Measurements from ENCODE around the gene REEP1.
"Not testable (repeated sequence)": the region's sequence is repeated elsewhere in the genome, so short reads cannot be mapped to it uniquely, and the experiment has no call there.

The REEP1 gene

DNA sequence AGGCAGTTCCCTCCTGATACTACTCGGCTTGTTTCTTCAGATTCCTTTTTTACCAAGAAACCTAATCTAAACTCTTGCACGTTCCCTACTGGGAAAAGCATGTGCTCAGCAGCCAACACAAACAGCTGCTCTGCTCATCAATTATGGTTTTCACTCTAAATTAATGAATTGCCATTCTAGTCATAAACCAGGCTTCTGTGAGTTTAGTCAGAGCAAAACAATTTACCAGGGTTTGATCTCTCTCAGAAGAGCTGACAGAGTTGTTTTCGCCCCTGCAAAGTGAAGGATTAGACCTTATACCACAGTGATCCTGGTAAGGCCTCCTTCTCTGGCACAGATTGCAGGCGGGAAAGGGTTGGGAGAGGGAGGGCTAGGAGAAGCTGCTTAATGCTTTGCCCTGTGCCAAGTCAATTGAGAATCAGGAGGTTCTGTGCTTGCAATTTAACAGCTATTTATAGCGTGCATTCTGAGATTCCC is 57.2 kb downstream of the REEP1 start:
- DNase-seq: no peak

DNA sequence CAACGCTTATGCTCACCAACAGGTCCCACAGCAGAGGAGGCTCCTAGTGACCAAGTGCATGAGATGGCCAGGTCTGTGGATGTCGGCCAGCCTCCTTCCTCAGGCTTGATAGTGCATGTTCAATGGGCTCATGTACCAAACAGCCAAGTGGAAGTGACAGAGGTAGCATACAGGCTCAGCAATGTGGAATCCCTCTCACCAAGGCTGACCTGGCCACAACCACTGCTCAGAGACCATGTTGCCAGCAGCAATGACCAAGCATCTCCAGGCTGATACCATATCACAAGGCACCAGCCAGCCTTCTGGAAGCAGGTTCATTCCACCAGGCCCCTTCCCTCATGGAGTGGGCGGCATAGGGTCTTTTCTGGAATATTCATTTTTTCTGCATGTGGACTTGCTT is 61.5 kb downstream of the REEP1 start:
- no peak for DNase-seq

DNA sequence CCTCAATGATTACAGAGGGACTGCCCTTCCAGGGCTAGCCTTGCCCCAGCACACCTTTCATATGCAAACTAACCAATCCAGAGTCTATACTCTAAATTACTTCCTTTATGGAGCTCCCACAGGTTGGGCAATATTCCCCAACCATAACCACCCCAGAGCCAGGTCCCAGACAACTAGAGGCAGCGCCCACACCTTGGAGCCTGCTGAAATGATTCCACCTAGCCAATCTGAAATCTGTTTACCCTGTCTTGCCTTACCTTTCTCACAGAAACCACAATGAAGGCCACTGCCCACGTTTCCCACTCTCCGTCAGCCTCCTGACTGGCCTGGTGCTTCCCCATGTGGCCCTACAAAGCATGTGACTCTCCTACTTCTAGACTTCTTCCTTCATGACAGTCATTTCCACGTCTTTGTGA is 62.0 kb downstream of the REEP1 start:
- DNase-seq: no peak

DNA sequence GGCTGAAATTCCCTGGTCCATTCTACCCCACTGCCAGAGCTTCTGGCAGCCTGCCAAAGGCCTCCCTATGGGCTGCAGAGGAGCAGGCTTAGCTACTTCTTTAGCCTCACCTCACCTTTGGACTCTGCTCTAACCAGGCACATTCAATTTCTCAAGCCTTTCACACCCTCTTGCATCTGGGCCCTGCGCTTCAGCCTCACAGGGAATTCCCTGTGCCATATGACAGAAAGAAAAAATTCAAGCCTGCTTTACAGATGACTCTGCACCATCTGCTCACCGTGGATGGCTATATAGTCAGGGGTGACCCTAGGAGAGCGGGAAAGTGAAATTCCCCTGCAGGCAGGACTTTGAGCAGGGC is 62.5 kb downstream of the REEP1 start:
- no peak for DNase-seq

DNA sequence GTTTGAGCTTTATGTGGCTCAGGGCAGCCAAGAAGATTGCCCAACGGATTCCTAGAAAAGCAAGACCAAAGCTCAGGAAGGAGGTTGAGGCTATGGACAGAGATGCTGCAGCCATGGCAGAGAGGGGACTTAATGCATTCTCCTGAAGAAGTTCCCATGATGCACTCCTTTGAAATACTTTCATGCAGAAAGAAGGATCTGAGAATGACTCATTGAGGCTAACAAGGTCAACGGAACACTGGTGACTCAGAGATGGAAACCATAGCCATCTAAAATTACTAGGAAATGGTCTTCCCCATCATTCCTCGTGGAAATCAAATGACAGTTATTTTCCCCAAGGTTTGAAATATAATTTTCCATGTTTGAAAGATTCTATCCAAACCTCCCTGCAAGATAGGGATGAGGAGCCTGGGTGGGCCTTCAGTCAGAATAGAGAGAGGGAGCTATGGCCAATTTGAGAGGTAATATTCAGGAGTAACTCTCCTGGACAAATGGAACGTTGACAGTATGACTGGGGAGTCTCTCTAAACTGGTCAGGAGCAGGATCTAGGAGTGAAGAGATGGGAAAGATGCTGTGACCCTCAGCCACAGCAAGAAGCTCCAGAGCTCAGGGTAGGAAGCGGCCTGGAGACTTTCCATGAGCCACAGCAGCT is 63.0 kb downstream of the REEP1 start:
- DNase-seq: no peak

DNA sequence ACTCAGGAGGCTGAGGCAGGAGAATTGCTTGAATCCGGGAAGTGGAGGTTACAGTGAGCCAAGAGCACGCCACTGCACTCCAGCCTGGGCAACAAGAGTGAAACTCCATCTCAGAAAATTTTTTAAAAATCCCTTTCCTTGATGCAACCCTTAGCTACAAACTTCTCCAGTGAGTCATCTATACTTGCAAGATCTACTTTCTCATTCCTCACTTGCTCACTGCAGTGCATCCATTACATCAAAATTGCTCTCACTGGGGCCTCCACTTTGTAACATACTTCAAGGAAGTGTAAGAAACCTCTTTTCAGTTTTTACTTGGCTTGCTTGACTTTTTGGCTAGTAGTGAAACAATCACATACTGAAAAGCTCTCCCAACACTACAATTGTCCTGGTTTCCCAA is 65.3 kb downstream of the REEP1 start:
- no peak for DNase-seq

DNA sequence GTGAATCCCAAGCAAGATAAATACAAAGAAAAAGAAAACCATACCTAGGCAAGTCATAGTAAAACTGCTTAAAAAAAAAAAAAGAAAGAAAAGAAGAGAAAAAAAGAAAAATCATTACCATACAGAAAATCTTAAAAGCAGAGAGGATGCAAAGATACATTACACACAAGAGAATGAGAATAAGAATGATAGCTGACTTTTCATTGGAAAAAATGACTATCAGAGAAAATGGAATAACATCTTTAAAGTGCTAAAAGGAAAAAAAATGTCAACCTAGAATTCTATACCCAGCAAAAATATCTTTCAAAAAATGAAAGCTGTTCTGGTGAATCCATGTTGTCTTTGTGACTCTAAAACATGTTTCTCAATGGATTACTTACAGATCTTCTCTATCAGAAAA is 66.2 kb downstream of the REEP1 start:
- no peak for DNase-seq

DNA sequence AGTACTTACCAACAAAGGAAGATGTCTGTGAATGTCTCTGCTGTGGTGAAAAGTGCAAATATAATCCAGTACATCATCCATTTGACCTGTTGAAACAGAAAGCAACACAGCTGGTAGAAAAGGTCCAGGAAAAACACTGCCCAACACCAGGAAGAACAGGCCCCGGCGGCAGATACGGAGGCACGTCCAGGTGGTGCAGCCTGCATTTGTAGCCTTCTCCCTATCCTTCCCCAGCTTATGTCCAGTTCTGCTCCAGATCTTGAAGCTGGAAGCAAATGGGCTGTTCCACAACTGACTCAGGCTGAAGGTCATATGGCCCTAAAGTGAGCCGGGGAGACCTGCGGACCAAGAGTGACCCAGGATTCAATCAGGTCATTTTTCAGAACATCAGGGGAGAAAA is 73.5 kb downstream of the REEP1 start:
- no peak for DNase-seq

DNA sequence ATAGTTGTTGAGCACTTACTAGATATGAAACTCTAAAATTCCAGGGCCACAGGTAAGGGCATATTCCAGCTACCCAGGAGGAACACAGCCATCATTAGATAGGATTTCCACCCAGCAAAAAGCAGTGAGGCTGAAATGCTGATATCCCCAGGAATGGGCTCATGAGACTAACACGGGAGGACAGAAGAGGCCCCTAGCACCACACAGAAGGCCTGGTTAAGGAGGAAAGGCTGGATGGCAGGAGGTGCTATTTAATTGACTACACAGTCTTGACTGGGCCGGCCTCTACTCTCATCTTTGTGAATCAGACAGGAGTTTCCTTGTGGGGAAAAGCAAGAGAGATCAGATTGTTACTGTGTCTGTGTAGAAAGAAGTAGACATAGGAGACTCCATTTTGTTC is 76.4 kb downstream of the REEP1 start:
- DNase-seq: no peak

DNA sequence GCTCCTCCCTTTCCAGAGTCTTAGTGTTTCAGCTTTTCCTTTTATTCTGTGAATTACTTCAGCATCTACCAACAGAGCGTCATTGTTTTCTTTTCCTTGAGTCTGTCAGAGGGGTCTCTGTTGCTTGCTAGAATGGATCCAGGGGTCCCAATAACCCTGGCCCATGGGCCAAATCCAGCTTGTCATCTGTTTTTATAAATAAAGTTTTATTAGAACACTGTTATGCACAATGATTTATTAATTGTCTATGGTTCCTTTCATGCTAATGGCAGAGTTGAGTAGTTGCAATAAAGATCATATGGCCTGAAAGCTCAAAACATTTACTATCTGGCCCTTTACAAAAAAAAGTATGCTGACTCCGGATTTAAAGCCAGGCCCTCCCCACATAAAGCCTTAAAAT is 79.3 kb downstream of the REEP1 start:
- no peak for DNase-seq

DNA sequence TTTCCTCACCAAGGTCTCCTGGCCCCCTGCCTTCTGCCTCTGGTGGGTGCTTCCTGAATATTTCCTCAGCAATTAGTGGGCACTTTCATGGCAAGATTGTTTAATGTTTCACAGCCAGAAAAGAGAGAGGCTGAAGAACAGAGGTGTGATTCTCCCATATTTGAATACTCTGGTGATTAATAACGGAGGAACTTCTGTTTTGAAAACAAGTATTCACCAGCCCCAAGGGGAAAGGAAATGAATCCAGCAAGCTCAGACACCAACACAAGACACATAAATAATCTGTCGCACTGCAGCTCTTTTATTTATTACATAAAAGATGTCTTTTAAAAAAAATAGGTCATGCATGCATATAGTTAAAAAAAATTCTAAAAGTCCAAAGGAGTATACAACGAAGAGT is 80.4 kb downstream of the REEP1 start:
- no peak for DNase-seq

DNA sequence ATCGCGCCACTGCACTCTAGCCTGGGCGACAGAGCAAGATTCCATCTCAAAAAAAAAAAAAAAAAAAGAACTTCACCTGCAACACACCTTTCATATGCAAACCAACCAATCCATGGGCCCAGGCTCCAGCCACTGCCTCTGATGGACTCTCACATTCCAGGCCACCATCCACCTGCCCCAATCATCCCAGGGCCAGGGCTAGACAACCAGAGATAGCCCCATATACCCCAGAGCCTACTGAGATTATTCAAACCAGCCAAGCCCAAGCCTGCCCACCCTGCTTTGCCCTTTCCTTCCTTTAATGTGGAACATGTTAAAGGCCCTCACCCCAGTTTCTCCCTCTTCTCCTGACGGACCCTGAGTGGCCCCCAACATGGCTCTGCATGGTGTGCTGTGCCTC is 81.1 kb downstream of the REEP1 start:
- DNase-seq: no peak

DNA sequence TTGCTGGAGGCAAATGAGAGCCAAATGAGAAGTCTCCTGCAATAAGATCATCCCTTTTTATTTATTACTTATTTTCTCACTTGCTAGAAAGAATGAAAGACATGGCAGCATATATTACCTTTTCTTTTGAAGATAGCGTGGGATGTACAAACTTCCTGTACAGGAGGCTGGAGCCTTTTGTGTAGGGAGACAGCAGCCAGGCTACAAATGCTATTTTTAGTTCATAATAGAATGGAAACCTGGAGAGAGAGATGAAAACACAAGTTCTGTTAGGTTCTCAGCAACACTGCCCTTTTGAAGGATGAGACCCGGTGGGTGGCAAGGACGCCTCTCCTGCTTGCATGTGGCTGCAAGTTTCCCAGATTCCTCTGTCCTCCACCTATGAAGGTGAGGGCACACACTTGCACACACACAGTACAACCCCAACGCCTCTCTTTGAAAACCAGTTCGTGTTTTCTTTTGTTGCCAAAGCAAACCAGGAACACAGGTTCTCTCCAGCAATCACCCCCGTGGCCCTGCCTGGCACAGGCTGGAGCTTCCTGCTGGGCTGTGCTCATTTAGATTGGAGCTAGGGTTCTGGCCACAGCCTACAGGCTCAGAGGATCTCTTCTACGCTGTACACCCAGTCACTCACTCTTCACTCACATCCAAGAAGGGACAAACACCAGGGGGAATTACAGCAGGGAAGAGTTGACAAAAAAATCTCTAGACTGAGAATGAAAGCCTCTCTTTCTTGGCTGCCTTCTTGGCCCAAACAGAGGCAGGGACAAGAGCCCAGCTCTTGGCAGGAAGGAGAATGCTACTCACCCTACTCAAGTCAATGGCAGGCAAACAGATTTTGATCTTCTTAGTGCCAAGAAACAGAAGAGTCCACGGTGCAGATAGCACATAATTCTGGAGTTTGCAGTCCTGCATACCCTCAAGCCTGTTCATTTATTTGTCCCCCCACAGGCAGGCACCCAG is 82.6 kb downstream of the REEP1 start:
- DNase-seq: no peak

DNA sequence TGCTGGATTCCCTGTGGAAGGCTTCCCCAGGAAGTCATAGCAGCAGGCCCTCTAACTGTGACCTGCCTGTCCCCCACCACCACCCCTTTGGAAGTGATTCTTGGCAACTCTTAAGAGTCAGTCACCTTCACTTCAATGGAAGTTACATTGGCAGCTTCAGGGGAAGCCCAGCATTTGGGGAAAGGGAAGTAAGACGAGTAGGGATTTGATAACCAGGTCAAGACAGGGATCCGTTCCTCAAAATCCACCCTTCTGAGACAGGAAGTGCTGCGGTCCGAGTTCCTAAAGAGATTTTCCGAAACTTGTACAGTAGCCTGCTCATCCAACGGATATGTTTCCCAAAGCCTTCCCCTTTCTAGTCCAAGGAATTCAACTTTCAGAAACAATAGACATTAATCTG is 84.0 kb downstream of the REEP1 start:
- DNase-seq: no peak

DNA sequence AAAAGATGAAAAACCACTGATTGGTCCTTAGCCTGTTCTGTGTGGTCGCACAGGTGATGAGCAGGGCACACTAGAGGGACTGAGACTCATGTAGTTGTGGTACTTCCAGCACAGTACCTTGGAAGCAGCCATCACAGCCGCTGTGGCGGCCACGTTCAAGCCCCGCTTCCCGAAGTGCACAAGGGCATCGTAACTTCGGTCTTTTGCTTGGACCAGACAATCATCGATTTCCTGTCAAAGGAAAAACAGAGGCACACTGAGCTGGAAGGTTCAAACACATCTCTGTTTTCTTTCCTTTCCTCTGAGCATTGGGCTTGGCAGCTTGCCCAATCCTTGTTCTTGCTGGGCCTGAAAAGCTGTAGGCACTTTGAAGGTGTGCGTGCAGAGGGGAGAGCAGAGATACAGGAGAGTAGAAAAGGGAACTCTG is 85.6 kb downstream of the REEP1 start:
- DNase-seq: no peak

DNA sequence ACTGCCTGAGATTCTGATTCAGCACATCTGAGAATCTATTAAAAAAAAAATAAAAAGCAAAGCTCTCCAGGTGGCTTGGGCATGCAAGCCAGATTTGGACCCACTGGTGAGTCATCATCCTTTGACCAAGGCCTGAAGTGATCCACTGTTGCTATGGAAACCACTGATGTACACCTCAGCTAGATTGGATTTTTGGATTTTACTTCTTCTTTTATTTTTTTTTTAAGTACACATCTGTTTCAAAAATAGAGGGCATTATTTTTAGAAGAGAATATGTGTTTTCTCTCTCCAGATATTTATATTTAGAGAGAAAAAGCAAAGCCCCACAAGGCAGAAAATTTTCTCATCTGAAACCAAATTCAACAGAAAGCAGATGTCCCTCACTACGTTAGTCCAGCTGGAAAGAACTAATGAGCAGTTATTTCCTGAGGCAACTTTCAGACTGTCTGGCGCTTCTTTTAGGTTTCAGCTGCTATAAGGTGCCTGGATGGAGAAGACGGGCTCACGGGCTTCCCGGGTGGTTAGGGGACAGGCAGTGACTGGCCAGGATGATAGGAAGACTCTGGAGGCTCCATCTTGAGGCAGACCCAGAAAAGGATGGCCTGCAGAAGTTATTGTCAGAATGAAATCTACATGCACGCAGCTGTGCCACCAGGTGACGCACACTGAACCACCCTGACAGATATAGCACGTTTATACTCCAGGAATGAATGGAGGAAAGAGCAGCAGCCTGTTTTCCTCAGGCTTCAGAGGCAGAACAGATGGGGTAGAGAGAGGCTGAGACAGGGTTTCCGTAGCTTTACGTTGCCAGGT is 87.6 kb downstream of the REEP1 start:
- DNase-seq: no peak

DNA sequence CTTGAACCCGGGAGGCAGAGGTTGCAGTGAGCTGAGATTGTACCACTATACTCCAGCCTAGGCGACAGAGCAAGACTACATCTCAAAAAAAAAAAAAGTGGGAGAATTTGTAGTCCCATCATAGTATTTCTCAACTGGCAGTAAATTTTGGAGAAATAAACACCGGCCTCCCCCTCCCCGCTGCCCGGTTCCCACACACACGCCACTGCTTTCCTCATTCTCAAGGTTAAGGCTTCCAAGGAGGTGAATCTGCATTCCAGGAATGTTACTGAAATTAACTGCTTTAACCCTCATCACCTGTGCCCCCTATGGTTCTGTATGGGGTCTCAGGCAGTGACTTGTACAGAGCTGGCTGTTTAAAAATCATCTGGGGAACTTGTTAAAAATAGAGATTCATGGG is 88.2 kb downstream of the REEP1 start:
- DNase-seq: no peak

DNA sequence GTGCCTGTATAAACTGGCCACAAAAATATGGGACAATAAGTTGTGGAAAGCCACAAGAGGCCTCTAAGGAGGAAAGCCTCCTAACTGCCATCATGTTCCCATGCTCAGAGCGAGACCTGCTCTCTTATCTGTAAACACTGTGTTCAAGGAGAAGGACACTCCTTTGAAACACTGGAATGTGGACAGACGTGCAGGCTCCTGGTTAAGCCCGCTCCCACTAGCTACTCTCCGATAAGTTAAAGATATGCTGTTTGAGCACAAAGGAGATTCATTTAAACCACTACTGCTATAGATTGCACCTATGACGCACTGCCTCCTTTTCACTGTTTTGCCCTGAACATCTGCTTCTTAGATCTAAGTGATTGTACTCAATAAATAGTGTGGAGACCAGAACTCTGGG is 92.2 kb downstream of the REEP1 start:
- not testable (repeated sequence) for DNase-seq

DNA sequence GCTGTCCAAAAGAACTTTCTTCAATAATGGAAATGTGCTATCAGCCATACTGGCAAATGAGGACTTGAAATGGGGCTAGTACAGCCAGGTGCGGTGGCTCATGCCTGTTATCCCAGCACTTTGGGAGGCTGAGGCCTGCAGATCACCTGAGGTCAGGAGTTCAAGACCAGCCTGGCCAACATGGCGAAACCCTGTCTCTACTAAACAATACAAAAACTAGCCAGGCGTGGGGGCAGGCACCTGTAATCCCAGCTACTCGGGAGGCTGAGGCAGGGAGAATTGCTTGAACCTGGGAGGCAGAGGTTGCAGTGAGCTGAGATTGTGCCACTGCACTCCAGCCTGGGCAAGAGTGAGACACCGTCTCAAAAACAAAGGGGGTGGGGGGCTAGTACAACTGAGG is 92.6 kb downstream of the REEP1 start:
- DNase-seq: not testable (repeated sequence)

DNA sequence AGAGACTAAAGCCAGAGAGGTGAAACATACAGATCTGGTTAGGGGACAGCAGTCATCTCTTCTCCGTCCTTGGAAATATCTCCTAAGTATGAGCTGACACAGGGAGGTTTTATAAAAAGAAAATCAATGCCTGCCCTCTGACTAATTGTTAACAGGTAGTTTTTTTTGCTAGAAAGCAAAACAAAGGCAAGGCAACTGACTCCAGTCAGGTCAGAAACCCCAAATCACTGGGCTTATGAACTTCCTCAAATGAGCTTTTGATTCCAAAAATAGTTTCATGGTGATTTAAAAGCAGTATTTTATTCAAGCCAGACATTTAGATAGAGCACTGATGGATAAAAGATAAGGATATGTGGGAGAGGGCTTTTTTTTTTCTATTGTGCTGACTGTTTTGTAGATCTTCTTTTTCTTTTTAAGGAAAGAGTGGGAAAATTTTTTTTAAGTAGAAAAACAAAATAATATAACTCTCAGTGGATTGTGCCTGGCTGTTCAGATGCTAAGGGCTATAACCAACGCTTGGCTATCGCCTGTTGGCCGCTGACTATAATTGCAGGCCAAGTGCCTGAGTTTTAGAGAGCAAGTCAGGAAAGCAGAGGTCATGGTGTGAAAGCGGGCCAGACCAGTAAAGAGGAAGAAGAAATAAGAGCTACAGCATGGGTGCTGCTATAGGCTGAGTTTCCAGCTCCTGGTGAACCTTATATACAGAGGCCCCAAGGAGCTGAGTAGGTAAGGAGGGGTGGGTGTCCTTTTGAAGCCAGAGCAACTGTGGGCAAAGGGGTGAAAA is 93.3 kb downstream of the REEP1 start:
- no peak for DNase-seq

DNA sequence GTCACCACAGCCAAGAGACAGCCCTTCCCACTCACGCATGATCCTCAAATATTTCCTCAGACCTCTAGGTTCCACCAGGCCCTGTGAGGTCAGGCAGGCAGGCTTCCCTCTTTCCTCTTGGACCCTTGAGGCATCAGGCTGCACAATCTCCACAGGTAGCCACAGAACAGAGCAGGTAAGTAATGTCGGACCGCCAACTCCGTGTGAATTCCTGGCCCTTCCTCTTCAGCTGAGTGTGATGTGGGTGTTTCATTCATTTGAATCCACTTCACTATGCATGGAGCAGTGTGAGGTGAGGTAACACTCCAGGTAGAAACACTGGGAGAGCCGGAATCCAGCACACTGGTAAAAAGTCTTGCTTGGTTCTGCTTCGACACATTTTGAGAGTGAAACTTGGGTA is 94.2 kb downstream of the REEP1 start:
- DNase-seq: no peak

DNA sequence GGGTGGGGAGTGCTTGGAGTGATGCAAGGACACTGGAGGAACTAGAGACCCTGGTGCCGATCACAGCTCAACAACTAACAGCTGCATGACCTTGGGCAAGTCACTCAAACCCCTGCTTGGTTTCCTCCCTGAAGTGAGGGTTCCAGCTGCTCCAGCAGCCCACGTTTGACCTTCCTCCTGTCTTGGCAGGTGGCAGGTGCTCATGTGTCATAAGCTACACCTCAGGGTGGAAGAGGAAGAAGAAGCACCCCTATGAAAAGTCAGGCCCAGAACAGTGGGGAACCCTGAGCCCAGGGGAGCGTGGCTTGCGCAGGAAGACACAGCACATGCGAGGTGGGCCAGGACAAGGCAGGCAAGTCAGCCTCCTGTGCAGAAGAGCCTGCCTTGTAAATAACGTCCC is 95.8 kb downstream of the REEP1 start:
- no peak for DNase-seq

DNA sequence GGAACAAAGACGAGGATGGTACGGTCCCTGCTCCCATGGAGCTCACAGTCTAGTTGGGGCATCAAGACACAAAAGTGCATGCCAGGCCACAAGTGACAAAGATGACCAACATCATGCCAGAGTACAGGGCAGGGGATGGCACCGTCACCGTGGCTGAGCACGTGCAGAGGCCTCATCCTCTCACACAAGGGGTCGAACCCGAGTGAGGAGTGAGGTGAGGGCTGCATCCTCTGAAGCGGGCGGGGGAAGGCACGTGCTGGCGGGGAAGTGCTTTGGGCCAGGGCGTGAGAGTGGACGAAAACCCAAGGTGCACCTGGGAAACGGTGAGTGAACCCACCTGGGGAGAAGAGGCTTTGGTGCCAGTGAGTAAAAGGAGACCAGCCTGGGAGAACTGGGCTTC is 97.2 kb downstream of the REEP1 start:
- no peak for DNase-seq
